GM18511 (cell line): ENCODE measurements around the gene TRAF4.
"Not testable (repeated sequence)": the region's sequence is repeated elsewhere in the genome, so short reads cannot be mapped to it uniquely, and the experiment has no call there.

Experiments used
- ATAC-seq: cut with Tn5 transposase; IDR thresholded peaks from one replicate; pipeline ENCODE4 v1.9.1; 2021; ENCODE audit warnings: mild to moderate bottlenecking, moderate library complexity; ENCODE audit not compliant: unreplicated experiment

TRAF4 gene

DNA sequence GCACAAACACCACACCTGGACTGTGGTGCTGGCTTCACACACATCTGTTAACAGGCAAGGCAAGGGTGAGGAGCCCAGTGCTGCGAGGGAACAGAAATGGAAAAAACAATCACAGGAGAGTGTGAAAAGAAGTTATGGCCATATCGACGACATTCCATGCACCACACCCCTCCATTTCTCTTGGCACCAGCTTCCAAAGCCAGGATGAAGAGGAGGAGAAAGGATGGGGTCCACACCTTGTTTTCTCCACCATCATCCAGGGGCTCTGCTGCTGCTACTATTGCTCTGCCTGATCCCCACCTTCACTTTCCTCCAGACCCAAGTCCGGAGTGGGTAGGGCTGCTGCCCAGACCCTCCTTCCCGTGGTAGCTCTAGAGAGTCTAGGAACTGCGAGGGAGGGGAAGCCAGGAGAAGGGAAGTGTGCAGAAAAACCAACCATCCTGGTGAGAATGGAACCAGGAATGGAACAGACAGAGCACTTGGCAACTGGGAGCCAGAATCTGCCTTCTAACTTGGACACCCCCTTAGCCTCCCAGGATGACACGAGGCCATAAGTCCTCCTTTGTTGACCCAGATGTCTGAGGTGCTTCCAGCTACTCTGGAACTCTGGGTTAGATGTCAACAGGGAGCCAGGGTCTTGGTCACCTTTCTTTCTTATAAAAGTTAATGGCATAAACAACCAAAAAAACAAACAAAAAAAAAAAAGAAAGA, 31.0 kb upstream of the TRAF4 start:
- no peak for ATAC-seq

DNA sequence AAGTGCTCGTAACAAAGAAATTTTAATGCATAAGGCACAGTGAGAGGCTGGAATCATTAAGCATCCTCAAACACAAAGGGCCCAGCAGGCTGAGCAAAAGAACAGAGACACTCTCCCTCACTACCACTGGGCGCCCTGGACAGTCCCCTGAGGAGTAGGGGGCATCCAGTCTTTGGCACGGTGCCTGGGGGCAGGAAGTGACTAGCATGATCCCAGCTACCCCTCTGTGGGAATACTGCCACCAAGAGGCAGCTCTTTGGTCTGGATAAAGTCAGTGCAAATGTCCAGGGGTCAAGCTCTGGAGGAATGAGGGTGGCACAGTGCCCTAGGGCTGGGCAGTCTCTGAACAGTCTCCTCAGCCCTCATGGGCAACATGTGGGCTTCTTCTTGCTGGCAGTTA, 29.5 kb upstream of the TRAF4 start:
- ATAC-seq, result no peak

DNA sequence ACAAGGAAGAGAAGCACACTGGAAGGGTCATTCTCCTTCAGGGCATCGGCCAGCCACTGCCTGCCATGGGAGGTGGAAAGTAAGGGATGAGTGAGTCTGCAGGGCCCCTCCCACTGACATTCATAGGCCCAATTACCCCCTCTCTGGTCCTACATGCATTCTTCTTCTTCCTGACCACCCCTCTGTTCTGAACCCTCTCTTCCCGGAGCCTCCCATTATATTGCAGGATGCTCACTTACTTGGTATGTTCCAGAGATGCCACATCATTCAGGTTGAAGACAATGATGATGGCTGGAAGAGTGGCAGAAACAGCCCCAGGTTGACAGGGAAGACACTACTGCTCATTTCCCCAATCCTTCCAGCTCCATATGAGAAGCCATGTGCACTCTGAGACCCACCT, 28.6 kb upstream of the TRAF4 start:
- ATAC-seq, result no peak

DNA sequence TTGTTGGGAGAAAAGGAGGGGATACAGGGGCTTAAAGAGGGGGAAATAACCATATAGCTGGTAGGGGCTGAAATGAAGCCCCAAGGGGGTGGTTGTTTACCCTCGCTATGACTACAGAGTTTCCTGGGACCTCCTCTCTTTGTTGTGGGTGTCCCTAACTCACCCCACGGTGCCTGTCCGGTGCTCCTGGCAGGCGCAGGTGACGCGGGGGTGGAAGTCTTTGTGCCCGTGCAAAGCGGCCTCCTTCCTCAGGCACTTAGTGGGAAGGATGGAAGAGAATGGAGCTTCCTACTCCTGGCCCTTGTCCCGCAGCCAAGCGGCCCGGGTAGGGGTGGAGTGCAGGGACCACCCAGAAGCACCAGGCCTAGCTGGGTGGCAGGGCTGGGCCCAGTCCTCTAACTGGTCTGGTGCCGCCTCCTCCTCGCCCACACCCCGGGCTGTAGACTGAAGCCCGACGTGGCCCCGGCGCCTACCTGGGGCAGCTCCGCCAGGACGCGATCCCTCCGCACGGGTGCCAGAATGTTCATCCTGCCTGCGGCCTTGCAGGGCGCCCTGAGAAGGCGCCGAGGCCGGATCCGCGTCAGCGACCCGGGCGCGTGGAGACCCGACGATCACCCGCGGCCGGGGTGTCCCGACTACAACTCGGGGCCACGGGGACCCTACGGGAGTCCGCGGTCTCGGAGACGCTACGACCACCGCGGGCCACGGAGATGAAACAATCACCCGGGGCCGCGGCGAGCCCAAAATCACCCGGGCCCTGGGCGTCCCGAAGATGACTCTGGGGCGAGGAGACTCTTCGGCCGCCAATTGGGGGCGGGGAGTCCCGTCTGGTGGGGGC, 26.9 kb upstream of the TRAF4 start:
- no peak for ATAC-seq

DNA sequence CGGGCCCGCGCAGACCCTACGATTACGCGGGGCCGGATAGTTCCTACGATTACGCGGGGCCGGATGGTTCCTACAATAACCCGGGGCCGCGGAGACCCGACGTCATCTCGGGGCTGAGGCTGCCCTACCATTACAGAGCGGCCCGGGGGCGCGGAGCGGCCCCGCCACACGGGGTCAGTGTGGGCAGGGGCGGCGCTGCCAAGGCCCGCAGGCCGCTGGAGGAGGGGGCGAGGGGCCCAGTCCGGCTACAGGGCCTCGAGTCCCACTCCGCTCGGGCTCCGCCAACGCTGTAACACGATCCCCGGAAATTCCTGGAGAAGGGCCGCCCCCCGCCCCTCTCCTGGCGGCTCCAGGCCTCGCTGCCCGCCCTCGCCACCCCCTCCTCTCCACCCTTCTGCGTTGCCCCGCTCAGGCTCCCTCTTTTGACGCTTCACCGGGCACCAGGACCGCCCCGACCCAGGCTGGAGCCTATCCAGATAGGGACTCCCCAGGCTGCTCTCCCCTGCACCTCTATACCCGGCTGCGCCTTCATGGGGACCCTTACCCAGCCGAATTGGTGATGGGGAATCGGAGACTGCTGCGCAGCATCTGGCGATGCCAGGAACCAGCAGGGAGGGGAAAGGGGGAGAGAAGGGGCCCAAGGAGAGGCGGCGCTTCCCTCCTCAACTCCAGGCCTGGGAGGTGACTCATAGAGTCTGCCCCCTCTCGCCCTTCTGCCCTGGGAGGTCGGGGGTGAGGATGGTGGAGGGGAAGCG, 26.1 kb upstream of the TRAF4 start, which contains the start of gene RAB34:
Gene RAB34 (minus strand): TSS at position 291 of the 755 bp plus-strand sequence. CDS start 602 bp downstream, outside the sequence.
- ATAC-seq, result no peak

DNA sequence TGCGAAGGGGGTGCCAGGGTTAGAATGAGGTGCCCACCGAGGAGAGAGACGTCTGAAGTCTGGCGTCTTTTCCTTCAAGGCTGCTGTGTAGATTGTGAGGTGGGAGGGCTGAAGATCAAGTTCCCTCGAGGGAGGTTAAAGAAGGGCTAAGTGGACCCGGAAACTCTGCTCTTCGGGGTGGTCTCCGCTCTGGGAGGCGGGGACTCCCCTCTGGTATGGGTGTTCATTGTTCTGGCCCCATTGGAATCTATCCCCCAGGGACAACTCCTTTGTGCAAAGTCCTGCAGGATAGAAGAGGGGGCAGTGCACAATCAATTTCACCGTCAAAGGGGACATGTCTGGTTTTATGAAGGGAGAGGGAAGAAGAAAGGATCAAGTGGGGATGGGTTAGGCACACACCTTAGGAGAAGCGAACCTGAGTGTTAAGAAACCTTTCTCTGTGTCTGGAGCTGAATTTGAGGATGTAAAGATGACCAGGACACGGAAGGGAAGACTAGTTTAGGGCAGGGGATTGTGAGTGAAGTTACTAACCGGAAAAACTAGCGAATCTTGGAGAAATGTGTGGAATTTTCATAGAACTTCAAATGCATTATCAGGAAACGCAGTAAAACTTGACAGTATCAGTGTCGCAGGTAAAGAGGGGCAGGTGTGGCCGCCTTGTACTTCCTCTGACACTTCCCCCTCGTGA, 25.3 kb upstream of the TRAF4 start:
- no peak for ATAC-seq

DNA sequence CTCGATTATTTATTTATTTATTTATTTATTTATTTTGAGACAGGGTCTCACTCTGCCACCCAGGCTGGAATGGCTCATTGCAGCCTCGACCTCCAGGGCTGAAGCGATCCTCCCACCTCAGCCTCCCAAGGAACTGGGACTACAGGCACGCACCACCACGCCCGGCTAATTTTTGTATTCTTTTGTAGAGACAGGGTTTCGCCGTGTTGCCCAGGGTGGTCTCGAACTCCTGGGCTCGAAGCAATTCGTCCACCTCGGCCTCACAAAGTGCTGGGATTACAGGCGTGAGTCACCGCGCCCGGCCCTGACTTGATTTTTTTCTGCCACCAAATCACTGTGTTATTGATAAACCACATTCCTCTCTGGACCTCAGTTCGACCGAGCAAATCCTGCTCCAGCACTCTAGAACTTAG, 24.8 kb upstream of the TRAF4 start:
- no peak for ATAC-seq

DNA sequence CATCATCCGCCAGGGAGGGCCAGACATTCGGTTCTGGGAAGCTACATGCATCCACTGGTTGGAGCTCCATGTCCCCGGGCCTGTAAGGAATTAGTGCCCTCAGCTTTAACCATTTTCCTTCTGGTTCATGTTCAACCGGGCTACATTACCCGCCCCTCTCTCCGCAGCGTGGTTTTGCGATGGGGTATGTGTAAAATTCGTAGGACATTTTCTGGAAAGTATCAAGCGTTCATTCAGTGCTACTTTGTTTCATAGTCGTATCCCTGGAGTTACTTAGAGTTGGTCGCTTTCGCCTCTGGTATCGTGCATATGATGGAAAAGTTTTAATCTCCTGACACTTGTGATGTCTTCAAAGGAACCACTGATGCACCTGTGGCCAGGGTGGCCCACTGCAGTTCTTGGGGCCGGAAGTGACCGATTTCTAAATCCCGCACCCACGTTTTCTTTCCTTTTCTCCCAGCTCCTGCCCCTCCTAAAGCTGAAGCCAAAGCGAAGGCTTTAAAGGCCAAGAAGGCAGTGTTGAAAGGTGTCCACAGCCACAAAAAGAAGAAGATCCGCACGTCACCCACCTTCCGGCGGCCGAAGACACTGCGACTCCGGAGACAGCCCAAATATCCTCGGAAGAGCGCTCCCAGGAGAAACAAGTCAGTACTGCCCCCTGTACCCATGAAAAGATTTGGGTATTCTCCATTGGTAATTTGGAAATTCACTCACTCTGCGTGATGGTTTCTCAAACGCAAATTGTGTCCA, 23.4 kb upstream of the TRAF4 start:
- no peak for ATAC-seq

DNA sequence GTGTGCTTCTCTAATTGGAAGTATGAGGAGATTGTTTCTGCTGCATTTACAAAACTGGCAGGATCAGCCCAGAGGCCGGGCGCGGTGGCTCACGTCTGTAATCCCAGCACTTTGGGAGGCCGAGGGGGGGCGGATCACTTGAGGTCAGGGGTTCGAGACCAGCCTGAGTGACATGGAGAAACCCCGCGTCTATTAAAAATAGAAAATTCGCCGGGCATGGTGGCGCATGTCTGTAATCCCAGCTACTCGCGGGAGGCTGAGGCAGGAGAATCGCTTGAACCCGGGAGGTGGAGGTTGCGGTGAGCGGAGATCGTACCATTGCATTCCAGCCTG, 22.8 kb upstream of the TRAF4 start:
- not testable (repeated sequence) for ATAC-seq

DNA sequence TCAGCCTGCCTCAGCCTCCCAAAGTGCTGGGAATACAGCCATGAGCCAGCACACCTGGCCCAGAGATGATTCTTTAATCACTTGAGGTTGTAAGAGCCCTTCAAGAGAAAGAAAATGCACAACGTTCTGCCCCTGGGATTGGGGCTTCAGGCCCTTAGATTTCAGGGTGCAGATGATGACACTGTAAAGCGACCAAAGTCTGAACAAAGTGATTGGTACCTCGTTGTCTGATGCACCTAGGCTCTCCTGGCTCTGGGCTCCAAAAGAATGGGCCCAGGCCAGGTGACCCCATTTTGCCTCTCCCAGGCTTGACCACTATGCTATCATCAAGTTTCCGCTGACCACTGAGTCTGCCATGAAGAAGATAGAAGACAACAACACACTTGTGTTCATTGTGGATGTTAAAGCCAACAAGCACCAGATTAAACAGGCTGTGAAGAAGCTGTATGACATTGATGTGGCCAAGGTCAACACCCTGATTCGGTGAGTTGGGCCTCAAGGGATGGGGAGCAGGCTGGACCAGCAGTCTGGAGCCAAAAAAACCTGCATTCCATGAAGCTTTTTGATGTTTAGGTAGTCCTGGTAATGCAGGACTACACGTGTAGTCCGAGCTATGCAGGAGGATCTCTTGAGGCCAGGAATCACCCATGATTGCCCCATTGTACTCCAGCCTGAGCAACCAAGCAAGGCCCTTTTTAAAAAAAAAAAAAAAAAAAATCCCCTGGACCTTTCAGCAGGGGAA, 21.2 kb upstream of the TRAF4 start:
- no peak for ATAC-seq

DNA sequence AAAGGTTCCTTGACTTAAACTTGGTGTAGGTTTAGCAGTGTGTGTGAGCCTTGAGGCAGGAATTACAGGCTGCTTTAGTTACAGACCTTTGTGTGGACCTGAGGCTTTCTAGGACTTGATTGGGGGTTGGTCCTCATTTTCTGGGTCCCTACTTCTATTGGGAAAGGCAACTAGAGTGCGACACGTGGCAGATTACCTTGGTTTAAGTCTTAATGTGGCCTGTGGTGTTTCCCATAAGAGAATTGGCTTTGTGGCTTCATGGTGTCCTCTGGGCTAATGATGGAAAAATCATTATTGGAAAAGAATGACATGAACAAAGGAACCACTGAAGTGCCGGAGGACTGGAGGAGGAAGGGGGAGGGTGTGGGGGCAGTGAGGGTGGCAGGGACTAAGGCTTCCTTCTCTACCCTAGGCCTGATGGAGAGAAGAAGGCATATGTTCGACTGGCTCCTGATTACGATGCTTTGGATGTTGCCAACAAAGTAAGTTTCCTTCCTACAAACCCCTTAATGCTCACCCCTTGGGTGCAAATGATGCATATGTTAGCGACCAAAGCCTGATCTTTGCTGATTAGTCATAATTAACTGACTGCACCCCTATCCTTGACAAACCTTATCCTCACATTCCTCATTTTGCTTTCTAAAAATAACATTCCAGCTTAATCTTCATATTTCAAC, 20.5 kb upstream of the TRAF4 start:
- ATAC-seq, result no peak

DNA sequence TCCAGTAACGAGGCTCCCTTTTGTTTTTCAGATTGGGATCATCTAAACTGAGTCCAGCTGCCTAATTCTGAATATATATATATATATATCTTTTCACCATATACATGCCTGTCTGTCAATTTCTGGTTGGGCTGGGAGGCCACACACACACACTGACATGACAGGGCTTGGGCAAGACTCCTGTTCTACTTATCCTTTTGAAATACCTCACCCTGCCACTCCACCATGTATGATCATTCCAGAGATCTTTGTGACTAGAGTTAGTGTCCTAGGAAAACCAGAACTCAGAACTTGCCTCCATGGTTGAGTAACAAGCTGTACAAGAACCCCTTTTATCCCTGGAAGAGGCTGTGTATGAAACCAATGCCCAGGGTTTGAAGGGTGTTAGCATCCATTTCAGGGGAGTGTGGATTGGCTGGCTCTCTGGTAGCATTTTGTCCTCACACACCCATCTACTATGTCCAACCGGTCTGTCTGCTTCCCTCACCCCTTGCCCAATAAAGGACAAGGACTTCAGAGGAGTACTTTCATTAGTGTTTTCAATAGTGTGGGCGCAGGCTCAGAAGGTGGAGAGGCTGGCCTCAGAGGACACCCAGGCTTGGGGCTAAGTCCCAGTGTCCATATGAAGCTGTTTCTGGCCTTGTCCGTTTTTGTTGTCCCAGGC, 19.8 kb upstream of the TRAF4 start:
- ATAC-seq, result not testable (repeated sequence)

DNA sequence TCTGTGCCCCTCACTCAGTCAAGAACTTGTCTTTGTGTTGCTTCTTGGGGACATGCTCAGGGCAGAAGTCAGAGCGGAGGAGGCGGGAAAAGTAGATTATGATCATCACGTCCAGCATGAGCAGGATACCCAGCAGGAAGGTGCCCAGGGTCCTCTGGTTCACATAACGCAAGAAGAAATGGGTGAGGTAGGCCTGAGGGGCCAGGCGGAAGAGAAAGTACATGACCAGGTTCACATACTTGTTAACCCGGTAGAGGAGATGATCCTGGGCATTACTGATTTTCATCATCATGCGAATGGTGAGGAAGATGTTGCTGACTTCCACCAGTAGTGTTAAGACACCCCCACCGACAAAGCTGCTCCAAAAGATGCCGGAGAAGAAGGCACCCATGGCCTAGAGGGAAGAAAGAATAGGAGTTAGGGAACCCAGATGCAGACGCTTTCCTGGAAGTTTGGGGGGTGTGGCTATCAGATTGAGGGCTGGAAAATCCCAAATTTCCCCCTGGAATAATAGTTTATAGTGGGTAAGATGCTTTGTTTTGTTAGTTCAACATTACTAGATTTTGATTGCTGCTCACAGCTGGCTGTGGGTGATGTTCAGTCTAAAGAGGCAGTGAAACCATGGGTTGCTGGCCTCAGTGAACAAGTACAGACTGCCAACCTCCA, 19.2 kb upstream of the TRAF4 start:
- no peak for ATAC-seq

DNA sequence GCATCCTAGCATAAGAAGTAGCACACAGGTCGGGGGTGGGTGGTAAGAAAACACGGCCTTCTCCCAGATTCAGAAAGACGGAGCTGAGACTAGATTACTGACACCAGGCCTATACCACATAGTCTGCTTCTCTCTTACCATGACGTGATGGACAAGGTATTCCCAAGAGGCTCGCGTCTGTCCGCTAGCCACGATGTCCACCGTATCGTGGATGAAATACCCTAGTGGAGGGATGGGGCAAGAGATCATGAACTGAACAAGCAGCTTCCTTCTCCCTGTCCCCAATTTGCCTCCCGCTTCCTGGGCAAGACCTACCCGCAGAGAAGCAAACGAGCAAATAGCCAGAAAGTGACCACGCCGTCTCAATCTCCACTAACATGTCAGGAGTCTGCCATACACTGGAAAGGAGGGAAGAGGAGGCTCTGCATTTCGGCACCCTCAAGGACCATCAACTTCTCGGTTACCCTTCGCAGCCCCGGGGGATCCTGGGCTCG, 18.6 kb upstream of the TRAF4 start:
- ATAC-seq, result no peak

DNA sequence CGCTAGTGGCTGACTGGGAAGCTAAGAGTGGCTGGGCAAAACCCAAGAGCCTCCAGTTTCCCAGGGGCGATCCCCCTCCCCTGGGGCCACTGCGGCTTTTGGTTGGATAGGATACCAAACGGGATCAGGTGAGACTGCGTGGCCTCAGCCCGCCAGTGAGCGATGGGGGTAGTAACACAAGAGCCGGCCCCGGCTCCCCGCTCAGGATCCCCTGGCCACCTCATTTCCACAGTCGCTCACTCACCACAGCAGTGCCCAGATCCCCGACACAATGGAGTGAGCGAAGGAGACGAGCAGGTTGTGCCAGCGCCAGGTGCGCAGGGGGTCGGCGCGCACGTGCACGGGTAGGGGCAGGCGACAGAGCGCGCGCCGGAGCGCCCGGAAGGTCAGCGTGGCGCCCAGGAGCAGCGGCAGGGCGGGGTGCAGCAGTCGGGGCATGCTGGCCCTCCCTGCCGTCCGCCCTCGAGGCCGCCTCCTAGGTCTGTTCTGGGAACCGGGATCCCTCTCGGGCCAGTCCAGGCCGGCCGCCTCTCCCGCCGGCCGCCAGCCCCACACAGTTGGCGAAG, 18.1 kb upstream of the TRAF4 start:
- ATAC-seq, result no peak

DNA sequence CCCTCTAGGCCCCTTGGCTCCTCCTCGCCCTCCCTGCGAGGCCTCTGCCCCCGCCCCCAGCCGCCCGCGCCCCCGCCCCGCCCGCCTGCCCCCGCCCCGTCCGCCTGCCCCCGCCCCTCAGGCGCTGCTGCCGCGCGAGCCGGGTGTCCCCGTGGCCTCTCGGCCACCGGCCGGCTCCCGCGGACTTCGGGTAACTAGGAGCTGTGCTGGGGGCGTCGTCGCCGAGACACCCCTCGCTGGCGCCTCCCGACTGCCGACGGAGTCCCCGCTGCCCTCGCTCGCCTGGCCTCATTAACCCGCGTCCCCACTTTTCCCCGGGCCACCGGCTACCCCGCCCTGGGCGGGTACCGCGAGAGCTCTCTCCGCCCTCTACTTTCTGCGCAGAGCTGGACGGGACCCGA, 17.6 kb upstream of the TRAF4 start, which contains the start of gene TLCD1:
Gene TLCD1 (minus strand): TSS at position 8 of the 401 bp plus-strand sequence. CDS start 136 bp downstream, outside the sequence.
- ATAC-seq, result no peak
